Keratinocyte (primary cell): Measurements from ENCODE around the gene STAMBPL1. TPM values are rescaled to one million over a fixed set of nuclear protein-coding genes. Genes with fewer than 3 reads are reported as not detected.
A peak's percentile ranks its signal among the peaks of the same experiment; 100 is the strongest.

ENCODE experiments used
- DNase-seq: peaks from one replicate; pipeline ENCODE4 v3.0.0-alpha.2; 2011; ENCODE audit warnings: low read depth, missing footprints, low spot score
- FAIRE-seq: peaks from 2 replicates; lab custom pipeline; 2011; peaks lifted over from hg19 to GRCh38; lab: Jason Lieb, UNC
- H2AFZ ChIP-seq: 2 replicates; pipeline ENCODE4 v1.6.0; 2012; ENCODE audit warnings: low read length, control low read depth, inconsistent platforms; ENCODE audit not compliant: control insufficient read depth
- H3K27ac ChIP-seq: 2 replicates; pipeline ENCODE4 v1.5.1; 2011; ENCODE audit warnings: low read length; ENCODE audit not compliant: control insufficient read depth, insufficient read depth
- H3K27me3 ChIP-seq: 3 replicates; pipeline ENCODE4 v1.6.0; 2011; ENCODE audit warnings: low read length; ENCODE audit not compliant: control insufficient read depth, insufficient read depth; ENCODE audit errors: extremely low read depth
- H3K36me3 ChIP-seq, 2 experiments: 2 replicates in 1 of 2; 3 replicates in 1 of 2; pipeline ENCODE4 v1.5.1; 2011; ENCODE audit warnings: low read length in 2 of 2, mild to moderate bottlenecking in 1 of 2; ENCODE audit not compliant: control insufficient read depth in 2 of 2, insufficient read depth in 2 of 2; ENCODE audit errors: extremely low read depth in 1 of 2
- H3K4me1 ChIP-seq: 3 replicates; pipeline ENCODE4 v1.5.1; 2011; ENCODE audit warnings: low read length; ENCODE audit not compliant: control insufficient read depth, insufficient read depth; ENCODE audit errors: extremely low read depth
- H3K4me2 ChIP-seq: 3 replicates; pipeline ENCODE4 v1.6.0; 2011; ENCODE audit warnings: low read depth, low read length; ENCODE audit not compliant: control insufficient read depth, insufficient read depth; ENCODE audit errors: extremely low read depth
- H3K4me3 ChIP-seq, 3 experiments: fragments of 200-600 bp in 1 of 3; sonication (generic) in 1 of 3; 2 replicates in 2 of 3; 3 replicates in 1 of 3; pipeline ENCODE4 v1.5.1; 2011 to 2016; ENCODE audit warnings: low read length in 3 of 3, mild to moderate bottlenecking in 3 of 3, control low read depth in 2 of 3, inconsistent platforms in 1 of 3, low read depth in 1 of 3, mixed read lengths in 1 of 3, mixed run types in 1 of 3, moderate library complexity in 1 of 3; ENCODE audit not compliant: control insufficient read depth in 2 of 3, insufficient read depth in 2 of 3; ENCODE audit errors: extremely low read depth in 1 of 3
- H3K79me2 ChIP-seq: 2 replicates; pipeline ENCODE4 v1.6.0; 2012; ENCODE audit warnings: low read length; ENCODE audit not compliant: control insufficient read depth, insufficient read depth
- H3K9ac ChIP-seq: 3 replicates; pipeline ENCODE4 v1.6.0; 2011; ENCODE audit warnings: low read length; ENCODE audit not compliant: control insufficient read depth, insufficient read depth; ENCODE audit errors: extremely low read depth
- H3K9me1 ChIP-seq: 3 replicates; pipeline ENCODE4 v1.6.0; 2011; ENCODE audit warnings: low read length; ENCODE audit not compliant: control insufficient read depth, insufficient read depth; ENCODE audit errors: extremely low read depth
- H3K9me3 ChIP-seq: 2 replicates; pipeline ENCODE4 v1.5.1; 2012; ENCODE audit warnings: low read depth, low read length; ENCODE audit not compliant: control insufficient read depth
- H4K20me1 ChIP-seq: 3 replicates; pipeline ENCODE4 v1.6.0; 2011; ENCODE audit warnings: low read length; ENCODE audit not compliant: control insufficient read depth, insufficient read depth; ENCODE audit errors: extremely low read depth
- EZH2 ChIP-seq: IDR thresholded peaks from one replicate; pipeline ENCODE4 v1.6.1; 2012; ENCODE audit warnings: inconsistent platforms, mild to moderate bottlenecking, low read length, moderate library complexity
- dilution Hi-C: fragments of 300-500 bp; cut with MboI; formaldehyde crosslinking; loops from one replicate; pipeline ENCODE4 v1.7.0; 2020; ENCODE audit warnings: low sequenced_read_pairs; ENCODE audit not compliant: extremely low pct_ligation_motif_present
- polyA plus RNA-seq, 5 experiments: library from polyadenylated mRNA; depleted of rRNA in 3 of 5; stranded (reverse) in 3 of 5; stranded (forward) in 1 of 5; unstranded in 1 of 5; fragments of >200 nt; gene quantifications; 1 replicate in 1 of 5; 2 replicates in 3 of 5; 3 replicates in 1 of 5; pipeline versions ENCODE4 v1.2.1 to v1.2.3, GENCODE V29; 2011 to 2012; ENCODE audit warnings: missing spikeins in 2 of 5, low read depth in 1 of 5, low replicate concordance in 1 of 5
- TF ChIP-seq, protein P1 (sequence below), 3 experiments: IDR thresholded peaks in 1 of 3; conservative IDR thresholded peaks in 1 of 3; optimal IDR thresholded peaks in 1 of 3; 2 replicates in 2 of 3; 3 replicates in 1 of 3; pipeline versions ENCODE3 to v1.5.1; 2011; ENCODE audit warnings: low read length in 3 of 3, mild to moderate bottlenecking in 3 of 3, moderate library complexity in 2 of 3, control low read depth in 1 of 3, inconsistent platforms in 1 of 3; ENCODE audit not compliant: insufficient read depth in 2 of 3; ENCODE audit errors: extremely low read depth in 1 of 3

STAMBPL1 gene
- polyA plus RNA-seq, 1 donor (not counting 4 experiments of a cell fraction or from before 2014, with no cell fraction given), result 9.0 TPM

DNA sequence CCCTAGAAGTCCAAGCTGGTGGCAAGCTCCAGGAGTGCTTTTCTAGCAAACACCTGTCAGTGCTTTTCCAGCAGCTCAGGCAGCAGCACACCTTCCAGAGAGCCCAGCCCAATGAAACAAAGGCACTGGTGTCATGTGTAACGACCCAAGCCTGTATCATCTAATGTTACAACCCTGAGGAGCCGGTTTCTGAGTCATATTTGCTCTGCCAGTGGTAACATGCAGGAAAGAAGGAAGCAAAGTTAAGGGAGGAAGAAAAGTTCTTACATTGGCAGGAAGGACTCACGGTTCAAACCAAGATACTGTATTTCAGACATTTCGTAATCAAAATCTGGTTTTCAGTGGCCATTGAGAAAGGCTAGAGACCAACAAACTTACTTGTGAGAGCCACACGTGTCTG is 28.3 kb upstream of the STAMBPL1 start, which contains the start of gene ANKRD22:
TSS of gene ANKRD22 (minus strand) at position 139 of the 400 bp plus-strand sequence. CDS start 237 bp downstream, outside the sequence.
- H3K4me3 ChIP-seq, result peak within 1 kb of the TSS in 1 of 3 experiments; percentile 10
- H3K27me3 ChIP-seq, result no peaks in the 10 kb centered on the region

DNA sequence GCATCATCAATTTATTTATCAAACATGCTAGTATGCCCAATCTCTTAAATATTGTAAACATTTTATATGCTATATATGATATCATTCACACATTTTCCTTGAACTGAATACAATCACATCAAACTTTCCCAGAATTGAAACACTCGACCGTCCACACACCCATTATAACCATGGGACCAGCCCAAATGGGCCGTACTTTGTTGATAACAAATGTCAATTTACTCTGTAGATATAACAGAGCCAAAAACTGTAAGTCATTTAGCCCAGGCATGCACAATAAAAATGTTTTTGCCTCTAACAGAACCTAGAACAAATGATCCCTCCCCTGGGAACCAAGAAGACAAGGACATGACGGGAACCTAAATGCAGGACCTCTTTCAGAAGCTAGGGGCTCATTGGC is 27.7 kb upstream of the STAMBPL1 start:
- Histone ChIP-seq H3K79me2 (no peaks in the 10 kb centered on the region), H3K4me3 (no peak overlapping the region), H3K9me1 (no peaks in the 10 kb centered on the region), H2AFZ (peak overlapping the region; percentile 34), H3K27me3 (no peaks in the 10 kb centered on the region), H3K36me3 (no peaks in the 10 kb centered on the region), H3K27ac (peak overlapping the region; percentile 62), H4K20me1 (no peaks in the 10 kb centered on the region), H3K4me1 (peaks cover 43% of the 10 kb centered on the region), H3K9ac (no peak overlapping the region), H3K9me3 (no peaks in the 10 kb centered on the region), H3K4me2 (peak overlapping the region; percentile 57)
- no peak for DNase-seq
- TF ChIP-seq EZH2, result no peak
- TF ChIP-seq, protein P1, sequence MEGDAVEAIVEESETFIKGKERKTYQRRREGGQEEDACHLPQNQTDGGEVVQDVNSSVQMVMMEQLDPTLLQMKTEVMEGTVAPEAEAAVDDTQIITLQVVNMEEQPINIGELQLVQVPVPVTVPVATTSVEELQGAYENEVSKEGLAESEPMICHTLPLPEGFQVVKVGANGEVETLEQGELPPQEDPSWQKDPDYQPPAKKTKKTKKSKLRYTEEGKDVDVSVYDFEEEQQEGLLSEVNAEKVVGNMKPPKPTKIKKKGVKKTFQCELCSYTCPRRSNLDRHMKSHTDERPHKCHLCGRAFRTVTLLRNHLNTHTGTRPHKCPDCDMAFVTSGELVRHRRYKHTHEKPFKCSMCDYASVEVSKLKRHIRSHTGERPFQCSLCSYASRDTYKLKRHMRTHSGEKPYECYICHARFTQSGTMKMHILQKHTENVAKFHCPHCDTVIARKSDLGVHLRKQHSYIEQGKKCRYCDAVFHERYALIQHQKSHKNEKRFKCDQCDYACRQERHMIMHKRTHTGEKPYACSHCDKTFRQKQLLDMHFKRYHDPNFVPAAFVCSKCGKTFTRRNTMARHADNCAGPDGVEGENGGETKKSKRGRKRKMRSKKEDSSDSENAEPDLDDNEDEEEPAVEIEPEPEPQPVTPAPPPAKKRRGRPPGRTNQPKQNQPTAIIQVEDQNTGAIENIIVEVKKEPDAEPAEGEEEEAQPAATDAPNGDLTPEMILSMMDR (optimal IDR thresholded peaks at IDR 0.05 in 1 of 3, IDR thresholded peaks at IDR 0.05 in 1 of 3, conservative IDR thresholded peaks at IDR 0.05 in 1 of 3; ENCODE audit: extremely low read depth in 1 of 3, insufficient read depth in 2 of 3, low read length in 3 of 3), result no peak
- FAIRE-seq, result no peak
- dilution Hi-C loops, result no loop called here

More for the DNA sequence above, 28.3 kb upstream of the STAMBPL1 start, which contains the start of gene ANKRD22:
- H3K9me3 ChIP-seq, result no peaks in the 10 kb centered on the region
- H3K27ac ChIP-seq, result peak within 1 kb of the TSS; percentile 62
- no peaks in the 10 kb centered on the region for H3K79me2 ChIP-seq
- peak within 1 kb of the TSS; percentile 34 for H2AFZ ChIP-seq
- FAIRE-seq (peak; percentile 99), DNase-seq (peak; percentile 90)
- no peaks in the 10 kb centered on the region for H3K9me1 ChIP-seq
- dilution Hi-C loops, result no loop called here
- TF ChIP-seq, protein P1 (optimal IDR thresholded peaks at IDR 0.05 in 1 of 3, IDR thresholded peaks at IDR 0.05 in 1 of 3, conservative IDR thresholded peaks at IDR 0.05 in 1 of 3; ENCODE audit: extremely low read depth in 1 of 3, insufficient read depth in 2 of 3, low read length in 3 of 3), result no peak
- H3K9ac ChIP-seq, result no peak within 1 kb of the TSS
- no peaks in the 10 kb centered on the region for H3K36me3 ChIP-seq
- peaks cover 43% of the 10 kb centered on the region for H3K4me1 ChIP-seq
- peak within 1 kb of the TSS; percentile 57 for H3K4me2 ChIP-seq
- no peaks in the 10 kb centered on the region for H4K20me1 ChIP-seq
